Activated T-cell treated with anti-CD3 and anti-CD28 coated beads, Interleukin-2, amount 50 U/mL, for 4 hours (primary cell): ENCODE measurements around the gene UCN. TPM values are rescaled to one million over a fixed set of nuclear protein-coding genes. Genes with fewer than 3 reads are reported as not detected.

Source experiments
- ATAC-seq, 2 donors: fragments of 200-7000 bp; cut with Tn5 transposase; one replicate each; pipeline ENCODE4 v1.10.0; 2021
- DNase-seq: peaks from one replicate; pipeline ENCODE4 v3.0.0-alpha.2; 2020
- H3K27me3 Mint-ChIP-seq: one replicate; pipeline ENCODE4 v1.8.0; 2021; ENCODE audit warnings: low read depth, mixed read lengths
- H3K36me3 Mint-ChIP-seq: one replicate; pipeline ENCODE4 v1.8.0; 2022; ENCODE audit warnings: mixed read lengths; ENCODE audit not compliant: insufficient read depth
- H3K4me1 Mint-ChIP-seq: one replicate; pipeline ENCODE4 v1.8.0; 2021; ENCODE audit warnings: low read depth, mixed read lengths
- H3K4me3 Mint-ChIP-seq: one replicate; pipeline ENCODE4 v1.8.0; 2021; ENCODE audit warnings: mild to moderate bottlenecking, moderate library complexity, mixed read lengths
- H3K9me3 Mint-ChIP-seq: one replicate; pipeline ENCODE4 v1.8.0; 2021; ENCODE audit warnings: mixed read lengths
- total RNA-seq, 3 donors: library from RNA; stranded (reverse); gene quantifications; one replicate each; pipeline ENCODE4 v1.2.1, GENCODE V29; 2021

The UCN gene
- total RNA-seq, 3 donors from 2014 or later: 0.71 to 1.1 (median 0.78) TPM

DNA sequence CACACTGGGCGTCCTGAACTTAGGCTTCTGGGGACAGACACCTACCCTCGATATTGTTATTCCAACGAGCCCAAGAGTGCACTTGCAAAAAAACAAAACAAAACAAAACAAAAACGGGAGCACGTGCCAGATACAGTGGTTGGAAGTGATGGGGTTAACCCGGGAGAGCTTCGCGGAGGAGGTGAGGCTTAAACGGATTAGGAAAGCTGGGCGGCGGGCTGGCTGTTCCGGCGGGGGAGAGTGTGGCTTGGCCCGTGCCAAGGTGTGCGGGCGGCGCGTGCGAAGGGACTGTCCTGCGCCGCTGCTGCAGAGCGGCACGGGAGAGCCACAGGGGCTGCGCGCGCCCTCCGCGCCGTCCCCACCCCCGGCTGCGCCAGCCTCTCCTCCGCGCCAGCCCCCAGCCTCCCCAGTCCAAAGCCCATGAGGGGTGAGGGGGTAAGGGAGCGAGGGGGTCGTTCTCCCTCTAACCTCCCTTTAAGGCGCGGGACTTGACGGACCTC, 43.9 kb downstream of the UCN start:
- H3K27me3 Mint-ChIP-seq: peaks cover 47% of the 10 kb centered on the region

DNA sequence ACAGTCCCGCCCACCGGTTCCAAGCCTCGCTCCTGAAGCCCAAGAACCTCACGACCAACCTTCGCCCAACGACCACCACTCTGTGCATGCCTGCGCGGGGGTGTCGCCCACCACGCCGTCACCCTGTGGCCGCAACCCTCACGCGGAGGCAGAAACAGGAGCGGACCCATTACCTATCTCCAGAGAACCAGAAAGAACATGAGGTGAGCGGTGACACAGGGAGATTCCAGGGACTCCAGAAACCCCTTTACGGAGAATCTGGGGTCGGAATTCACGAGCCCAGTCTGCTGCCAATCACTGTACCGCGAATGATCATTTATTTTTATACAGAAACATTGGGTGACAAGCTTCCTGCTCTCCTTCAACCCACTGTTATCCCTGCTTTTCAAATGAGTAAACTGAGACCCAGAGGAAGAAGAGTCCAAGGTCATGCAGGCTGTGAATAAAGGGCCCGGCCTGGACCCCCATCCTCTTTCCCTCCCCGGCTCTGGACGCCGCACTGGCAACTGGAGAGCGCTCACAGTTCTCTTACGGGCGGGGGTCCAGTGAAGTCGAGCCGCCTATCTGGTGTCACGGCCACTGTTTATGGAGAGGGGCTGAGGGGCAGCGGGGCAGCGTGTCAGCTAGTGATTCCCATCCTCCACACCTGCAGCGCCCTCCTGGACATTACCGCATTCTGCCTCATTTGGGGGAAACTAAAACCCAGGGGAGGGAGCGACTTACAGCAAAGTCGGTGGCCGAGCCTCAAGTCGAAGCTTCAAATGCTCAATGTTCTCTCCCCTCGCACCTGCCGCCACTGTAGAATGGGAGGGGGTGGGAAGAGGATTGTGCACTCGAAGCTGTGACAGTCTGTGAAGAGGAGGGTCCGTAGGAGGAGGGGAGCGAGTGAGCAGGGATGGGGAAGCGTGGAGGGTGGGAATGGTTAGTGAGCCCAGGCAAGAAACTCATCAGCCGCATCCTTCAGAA, 44.7 kb downstream of the UCN start:
- H3K9me3 Mint-ChIP-seq: no peaks in the 10 kb centered on the region
- ATAC-seq (no peak), DNase-seq (no peak)
- peaks cover 33% of the 10 kb centered on the region for H3K4me1 Mint-ChIP-seq
- no peaks in the 10 kb centered on the region for H3K36me3 Mint-ChIP-seq
- H3K4me3 Mint-ChIP-seq: peak overlapping the region; percentile 86
- H3K27me3 Mint-ChIP-seq: peaks cover 51% of the 10 kb centered on the region

More for the DNA sequence above, 43.9 kb downstream of the UCN start:
- H3K9me3 Mint-ChIP-seq: no peaks in the 10 kb centered on the region
- no peaks in the 10 kb centered on the region for H3K36me3 Mint-ChIP-seq
- H3K4me1 Mint-ChIP-seq: peaks cover 33% of the 10 kb centered on the region
- DNase-seq (no peak), ATAC-seq (peak; percentile 59 to 60)
- H3K4me3 Mint-ChIP-seq: peak overlapping the region; percentile 86

DNA sequence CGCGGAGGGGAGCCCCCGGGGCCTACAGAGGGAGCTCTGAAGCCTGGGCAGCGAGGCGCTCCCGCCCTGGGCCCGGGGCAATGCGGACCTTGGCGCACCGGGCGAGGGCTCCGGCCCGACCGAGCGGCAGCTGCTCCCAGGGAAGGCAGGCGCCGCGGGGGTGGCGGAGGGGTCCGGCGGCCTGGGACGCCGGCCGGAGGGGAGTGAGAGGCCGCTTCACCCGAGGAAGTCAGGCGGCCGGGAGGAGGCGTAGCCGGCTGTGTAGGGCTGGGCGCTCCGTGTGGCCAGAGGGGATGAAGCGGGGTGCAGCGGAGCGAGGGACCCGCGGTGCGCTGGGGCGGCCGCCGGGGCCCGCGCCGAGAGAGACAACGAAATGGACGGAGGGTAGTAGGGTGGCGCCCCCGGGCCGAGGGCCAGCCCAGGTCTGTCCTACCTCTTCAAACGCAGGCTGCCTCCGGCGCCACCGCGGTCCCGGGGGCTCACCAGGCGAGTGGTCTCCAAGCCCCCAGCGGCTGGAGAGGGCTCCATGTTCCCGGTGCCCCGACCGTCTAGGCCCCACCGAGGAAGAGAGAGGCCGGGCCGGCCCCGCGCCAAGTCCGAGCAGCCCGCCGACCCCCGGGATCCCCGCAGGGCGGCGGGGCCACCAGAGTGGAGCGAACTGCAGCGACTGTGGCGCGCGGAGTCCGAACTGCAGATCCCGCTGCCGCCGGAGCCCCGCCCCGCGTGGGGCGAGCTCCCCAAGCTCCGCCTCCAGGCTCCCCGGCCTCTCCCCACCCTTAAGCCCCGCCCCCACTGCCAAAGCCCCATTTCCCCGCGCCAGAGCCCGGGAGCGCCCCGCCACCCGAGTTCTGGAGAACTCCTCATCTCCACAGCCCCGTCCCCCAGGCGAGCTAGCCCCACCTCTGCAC, 45.6 kb downstream of the UCN start, which contains the start of gene SLC30A3:
Gene SLC30A3 (minus strand): TSS at position 669 of the 908 bp plus-strand sequence. CDS start 141 bp downstream, at position 528.
- Mint-ChIP-seq H3K4me3 (peak within 1 kb of the TSS; percentile 86), H3K27me3 (peaks cover 59% of the 10 kb centered on the region), H3K9me3 (no peaks in the 10 kb centered on the region), H3K4me1 (peaks cover 33% of the 10 kb centered on the region), H3K36me3 (no peaks in the 10 kb centered on the region)
- peak; percentile 62 to 72 for ATAC-seq
- peak; percentile 70 for DNase-seq

DNA sequence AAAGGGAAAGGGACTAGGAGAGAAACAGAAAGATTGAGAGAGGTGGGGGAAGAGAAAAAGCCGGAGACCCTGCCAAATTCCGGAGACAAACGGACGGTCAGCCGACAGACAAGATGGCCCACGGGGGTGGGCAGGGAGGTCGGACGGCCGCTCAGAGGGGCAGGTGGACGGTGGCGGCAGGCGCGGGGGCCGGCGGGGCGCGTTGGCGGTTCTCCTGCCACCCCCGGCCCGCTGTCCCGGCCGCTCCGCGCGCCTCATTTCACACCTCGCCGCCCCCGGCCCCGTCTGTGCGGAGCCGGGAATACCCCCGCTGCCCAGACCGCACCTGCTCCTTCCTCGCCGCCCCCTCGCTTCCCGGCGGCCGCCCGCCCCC, 46.3 kb downstream of the UCN start:
- no peaks in the 10 kb centered on the region for H3K9me3 Mint-ChIP-seq
- peak overlapping the region; percentile 53 for H3K4me3 Mint-ChIP-seq
- ATAC-seq: no peak
- H3K27me3 Mint-ChIP-seq: peaks cover 65% of the 10 kb centered on the region
- H3K4me1 Mint-ChIP-seq: peaks cover 33% of the 10 kb centered on the region
- no peak for DNase-seq
- H3K36me3 Mint-ChIP-seq: no peaks in the 10 kb centered on the region

DNA sequence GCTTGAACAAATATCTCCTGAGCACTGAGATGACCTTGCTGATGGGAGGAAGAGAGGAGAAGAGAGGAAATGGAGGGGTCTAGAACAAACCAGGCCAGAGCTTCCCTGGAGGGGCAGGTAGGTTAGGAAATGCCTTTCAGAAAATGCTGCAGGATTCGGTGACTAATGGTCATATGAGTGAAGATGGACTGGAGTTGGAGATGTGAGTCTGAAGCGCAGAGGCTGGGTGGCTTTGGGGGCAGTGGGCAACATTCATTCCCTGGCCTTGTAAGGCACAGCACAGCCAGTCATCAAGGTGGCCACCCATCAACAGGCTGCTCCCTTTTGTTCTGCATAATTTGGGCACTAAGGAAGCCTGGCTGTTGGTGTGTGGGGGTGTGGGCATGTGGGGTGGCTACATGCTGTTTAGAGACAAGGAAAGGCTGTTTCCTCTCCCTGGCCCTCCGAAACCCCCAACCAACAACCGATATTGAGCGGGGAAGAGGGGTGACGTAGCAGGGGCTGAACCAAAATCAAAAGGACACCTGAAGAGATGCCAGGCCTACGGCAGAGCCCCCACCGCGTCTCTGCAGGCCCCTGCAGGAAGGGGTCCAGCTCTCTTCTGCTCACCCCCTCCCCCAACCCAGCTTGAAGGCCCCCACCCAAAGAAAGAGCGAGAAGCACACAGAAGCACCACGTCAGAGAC, 46.9 kb downstream of the UCN start:
- H3K36me3 Mint-ChIP-seq: no peaks in the 10 kb centered on the region
- ATAC-seq (no peak), DNase-seq (no peak)
- H3K4me3 Mint-ChIP-seq: peak overlapping the region; percentile 53
- H3K4me1 Mint-ChIP-seq: peaks cover 33% of the 10 kb centered on the region
- H3K9me3 Mint-ChIP-seq: no peaks in the 10 kb centered on the region
- peaks cover 71% of the 10 kb centered on the region for H3K27me3 Mint-ChIP-seq

DNA sequence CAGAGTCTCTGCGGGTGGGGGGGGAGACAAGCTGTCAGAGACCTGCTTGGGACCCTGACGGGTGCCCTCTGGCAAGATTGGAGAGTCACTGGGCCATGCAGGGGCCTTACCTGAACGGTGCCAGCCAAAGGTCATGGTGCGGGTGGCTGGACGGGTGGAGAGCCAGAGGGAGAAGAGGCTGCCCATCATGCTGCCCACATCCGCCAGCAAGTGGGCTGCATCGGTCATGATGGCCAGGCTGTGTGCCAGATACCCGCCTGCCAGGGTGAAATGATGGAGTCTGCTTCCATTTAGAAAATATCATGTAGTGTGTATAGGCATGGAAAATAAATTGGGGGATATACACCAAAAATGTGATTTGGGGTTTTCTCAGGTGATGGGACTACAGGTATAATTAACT, 50.2 kb downstream of the UCN start:
- no peaks in the 10 kb centered on the region for H3K36me3 Mint-ChIP-seq
- ATAC-seq (no peak), DNase-seq (no peak)
- H3K9me3 Mint-ChIP-seq: no peaks in the 10 kb centered on the region
- H3K4me3 Mint-ChIP-seq: no peak overlapping the region
- peaks cover 69% of the 10 kb centered on the region for H3K27me3 Mint-ChIP-seq
- peaks cover 13% of the 10 kb centered on the region for H3K4me1 Mint-ChIP-seq

Other genes with a start within 250 kb of the UCN start
- 100 to 1,000 TPM; 225 to 244 (median 229) TPM for gene OST4, start 236.8 kb downstream of the UCN start, total RNA-seq
- gene EMILIN1, start 229.8 kb downstream of the UCN start, total RNA-seq: 1 to 10 TPM in 2 of 3 donors, under 1 TPM in 1; 0.76 to 1.4 (median 1.3) TPM
- 10 to 100 TPM in 1 of 3 donors, 1 to 10 TPM in 2; 5.2 to 10.7 (median 5.5) TPM for gene KHK, start 221.7 kb downstream of the UCN start, total RNA-seq
- gene CGREF1, start 189.3 kb downstream of the UCN start, total RNA-seq: 1 to 10 TPM; 2.6 to 7.3 (median 2.7) TPM
- gene ABHD1, start 184.6 kb downstream of the UCN start, total RNA-seq: not detected
- gene PREB, start 173.8 kb downstream of the UCN start, total RNA-seq: 100 to 1,000 TPM in 2 of 3 donors, 10 to 100 TPM in 1; 98.0 to 119 (median 106) TPM
- not detected for gene PRR30, start 169.0 kb downstream of the UCN start, total RNA-seq
- not detected for gene TCF23, start 159.4 kb downstream of the UCN start, total RNA-seq
- gene ATRAID, start 96.4 kb downstream of the UCN start, total RNA-seq: 10 to 100 TPM; 84.1 to 91.7 (median 85.1) TPM
- 100 to 1,000 TPM; 128 to 143 (median 141) TPM for gene SLC5A6, start 96.2 kb downstream of the UCN start, total RNA-seq
- 100 to 1,000 TPM; 162 to 201 (median 185) TPM for gene CAD, start 91.1 kb downstream of the UCN start, total RNA-seq
- gene SLC30A3, start 45.4 kb downstream of the UCN start, total RNA-seq: under 1 TPM; 0.15 to 0.43 (median 0.18) TPM
- gene DNAJC5G, start 33.0 kb downstream of the UCN start, total RNA-seq: not detected
- under 1 TPM; 0.21 to 0.40 (median 0.22) TPM for gene TRIM54, start 26.0 kb downstream of the UCN start, total RNA-seq
- gene MPV17, start 14.7 kb upstream of the UCN start, total RNA-seq: 10 to 100 TPM; 84.6 to 89.4 (median 87.5) TPM
- 100 to 1,000 TPM; 102 to 110 (median 107) TPM for gene GTF3C2, start 48.3 kb upstream of the UCN start, total RNA-seq
- 10 to 100 TPM; 63.4 to 69.8 (median 65.0) TPM for gene EIF2B4, start 61.9 kb upstream of the UCN start, total RNA-seq
- 100 to 1,000 TPM; 117 to 125 (median 123) TPM for gene SNX17, start 62.2 kb upstream of the UCN start, total RNA-seq
- gene ZNF513, start 72.3 kb upstream of the UCN start, total RNA-seq: 10 to 100 TPM in 2 of 3 donors, 1 to 10 TPM in 1; 8.4 to 11.0 (median 10.4) TPM
- gene PPM1G, start 101.1 kb upstream of the UCN start, total RNA-seq: 100 to 1,000 TPM; 177 to 208 (median 186) TPM
- 100 to 1,000 TPM in 1 of 3 donors, 10 to 100 TPM in 2; 99.0 to 103 (median 99.4) TPM for gene NRBP1, start 120.2 kb upstream of the UCN start, total RNA-seq
- gene KRTCAP3, start 133.9 kb upstream of the UCN start, total RNA-seq: 1 to 10 TPM; 4.8 to 5.4 (median 5.2) TPM
- gene IFT172, start 181.3 kb upstream of the UCN start, total RNA-seq: 1 to 10 TPM; 5.2 to 7.5 (median 6.7) TPM
- under 1 TPM in 1 of 3 donors, not detected in 2; 0.11 TPM for gene FNDC4, start 186.8 kb upstream of the UCN start, total RNA-seq
- not detected for gene GCKR, start 188.4 kb upstream of the UCN start, total RNA-seq